Psoas muscle (tissue), 8 donors: ENCODE results near the gene COMMD8. TPM values are rescaled to one million over a fixed set of nuclear protein-coding genes. Genes with fewer than 3 reads are reported as not detected.

ENCODE experiments used
- ATAC-seq, 4 donors: fragments of 200-7000 bp; cut with Tn5 transposase; one replicate each; pipeline ENCODE4 v1.9.1; 2020; ENCODE audit warnings: moderate library complexity in 3 of 4, mild to moderate bottlenecking in 2 of 4
- DNase-seq, 2 donors: peaks; one replicate each; pipeline ENCODE4 v3.0.0-alpha.2; 2020
- H3K27ac ChIP-seq: fragments of 200-600 bp; one replicate; pipeline ENCODE4 v1.8.0; 2022
- H3K27me3 ChIP-seq, 3 donors: fragments of 200-600 bp in 1 of 3; one replicate each; pipeline versions ENCODE4 v1.6.1 to v1.8.0; 2013 to 2022; ENCODE audit warnings: low read length in 2 of 3, mild to moderate bottlenecking in 2 of 3, moderate library complexity in 1 of 3; ENCODE audit not compliant: insufficient read depth in 3 of 3
- H3K36me3 ChIP-seq, 2 donors: fragments of 200-600 bp in 1 of 2; one replicate each; pipeline versions ENCODE4 v1.6.1 to v1.8.0; 2013 to 2022; ENCODE audit warnings: low read depth in 1 of 2, mild to moderate bottlenecking in 1 of 2, moderate library complexity in 1 of 2; ENCODE audit not compliant: insufficient read depth in 1 of 2
- H3K4me1 ChIP-seq: fragments of 200-600 bp; one replicate; pipeline ENCODE4 v1.8.0; 2022
- H3K4me3 ChIP-seq: fragments of 200-600 bp; one replicate; pipeline ENCODE4 v1.8.0; 2022; ENCODE audit warnings: mild to moderate bottlenecking
- H3K9me3 ChIP-seq: fragments of 200-600 bp; one replicate; pipeline ENCODE4 v1.8.0; 2022
- CTCF ChIP-seq: fragments of 200-600 bp; IDR thresholded peaks from one replicate; pipeline ENCODE4 v1.8.0; 2022; ENCODE audit warnings: antibody characterized with exemption
- WGBS, 3 donors: extraction: QIAGEN DNeasy Blood & Tissue Kit; methylation state at CpG; one replicate each; pipeline versions ENCODE4 v1.1.6 to v1.1.7; 2013; 5-methylcytosine and 5-hydroxymethylcytosine counted together
- intact Hi-C, 2 donors: fragments of 100-400 bp; cut with DNase I; formaldehyde crosslinking; loops; one replicate each; pipeline versions ENCODE4 v1.11.0 to v1.14.2; 2022
- polyA plus RNA-seq, 3 donors: library from polyadenylated mRNA; stranded (reverse); fragments of 200-250 nt; gene quantifications; one replicate each; pipeline ENCODE4 v1.2.3, GENCODE V29; 2013
- total RNA-seq, 4 donors: library from RNA; stranded (reverse); fragmentation: NEBNext Ultra II Directional in 2 of 4; extraction: Animal tissue kit (Norgen Biotek cat#: 25700) in 2 of 4; gene quantifications; one replicate each; pipeline versions ENCODE4 v1.2.1 to v1.2.4, GENCODE V29; 2021 to 2023
- donor health status: healthy with polysubstance abuse.
- donor health status: DM: no; HTN: no; CAD: no; lungs with moderate emphysema.
- donor health status: Bipolar disorder and iron deficiency.
- donor health status: healthy.
- donor health status: DM: yes; HTN: yes; CAD: no.
- donor health status: DM: no; HTN: no; CAD: no.
- donor health status: DM: no; HTN: no; CAD: no.
- donor health status: DM: yes; HTN: yes; CAD: no.

COMMD8 gene
- total and polyA plus RNA-seq, 7 donors = 4.9 to 18.0 (median 6.2) TPM

DNA sequence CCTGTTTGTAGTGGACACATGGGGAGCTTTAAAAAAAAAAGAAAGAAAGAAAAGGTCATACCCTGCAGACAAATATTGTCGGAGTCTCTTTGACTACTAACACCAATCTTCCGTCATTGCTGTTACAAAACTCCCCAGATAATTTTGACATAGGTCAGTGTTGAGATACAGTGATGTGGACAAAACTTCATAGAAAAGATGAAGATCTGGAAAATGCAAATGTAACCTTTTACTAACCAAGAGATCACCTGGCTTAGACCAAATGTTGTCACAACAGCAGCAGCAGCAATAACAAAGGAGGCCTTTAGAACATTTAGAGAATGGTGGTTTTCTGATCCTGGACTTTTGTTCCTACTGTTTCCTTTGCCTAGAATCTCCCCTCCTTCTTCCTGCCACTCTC lies 8.1 kb upstream of the COMMD8 start:
- H3K27ac ChIP-seq = no peak overlapping the region
- H3K4me3 ChIP-seq = no peak overlapping the region
- intact Hi-C loops = no loop called here
- WGBS, 3 donors = 81 to 84% (median 84%) methylated on average over 2 of the region's 2 CpGs
- H3K9me3 ChIP-seq = no peaks in the 10 kb centered on the region
- H3K4me1 ChIP-seq = no peaks in the 10 kb centered on the region
- DNase-seq (no peak), ATAC-seq (no peak)
- TF ChIP-seq CTCF = no peak
- no peaks in the 10 kb centered on the region for H3K36me3 ChIP-seq
- no peaks in the 10 kb centered on the region for H3K27me3 ChIP-seq

GRCh38 chr4:47471064-47471463 lies 7.6 kb upstream of the COMMD8 start:
- Histone ChIP-seq H3K27me3 (no peaks in the 10 kb centered on the region), H3K4me3 (no peak overlapping the region), H3K36me3 (no peaks in the 10 kb centered on the region), H3K4me1 (no peaks in the 10 kb centered on the region), H3K9me3 (no peaks in the 10 kb centered on the region), H3K27ac (no peak overlapping the region)
- WGBS, 3 donors = 49 to 55% (median 54%) methylated on average over 4 of the region's 4 CpGs
- intact Hi-C loops = no loop called here
- DNase-seq (no peak), ATAC-seq (no peak)
- TF ChIP-seq CTCF = no peak

- ATAC-seq (no peak), DNase-seq (no peak)
- Histone ChIP-seq H3K36me3 (no peaks in the 10 kb centered on the region), H3K4me3 (no peak overlapping the region), H3K27me3 (no peaks in the 10 kb centered on the region), H3K27ac (no peak overlapping the region), H3K9me3 (no peaks in the 10 kb centered on the region), H3K4me1 (no peaks in the 10 kb centered on the region)
- no peak for TF ChIP-seq CTCF
- WGBS, 3 donors = 86 to 91% (median 87%) methylated on average over 3 of the region's 3 CpGs
- intact Hi-C loops = no loop called here
Measured at GRCh38 chr4:47469951-47470350, 6.4 kb upstream of the COMMD8 start.

GRCh38 chr4:47468706-47469365 lies 5.3 kb upstream of the COMMD8 start:
- Histone ChIP-seq H3K9me3 (no peaks in the 10 kb centered on the region), H3K4me3 (no peak overlapping the region), H3K36me3 (no peaks in the 10 kb centered on the region), H3K27me3 (no peaks in the 10 kb centered on the region), H3K4me1 (no peaks in the 10 kb centered on the region), H3K27ac (no peak overlapping the region)
- intact Hi-C loops = no loop called here
- no peak for DNase-seq
- TF ChIP-seq CTCF = no peak
- 87 to 90% (median 88%) methylated on average over 6 of the region's 6 CpGs for WGBS, 3 donors
- ATAC-seq = no peak
